Measurements from ENCODE around the gene EDC4.
"Not testable (repeated sequence)": the region's sequence is repeated elsewhere in the genome, so short reads cannot be mapped to it uniquely, and the experiment has no call there.

Gene EDC4

GRCh38 chr16:67833415-67834241, 39.2 kb upstream of the EDC4 start:
- Histone ChIP-seq H3K27me3 (replicated peaks; ENCODE audit: control insufficient read depth, insufficient read depth, low read length) (no peaks in the 10 kb centered on the region), H3K36me3 (ENCODE audit: control insufficient read depth, insufficient read depth, low read length) (peaks cover 8% of the 10 kb centered on the region), H3K4me3 (replicated peaks; ENCODE audit: low read depth, low read length) (peak overlapping the region; percentile 74)
- peak; percentile 89 for DNase-seq (ENCODE audit: extremely low read depth, insufficient read length)
- no peak for TF ChIP-seq CTCF (IDR thresholded peaks at IDR 0.05; ENCODE audit: insufficient read depth, low read length, poor library complexity, severe bottlenecking)

GRCh38 chr16:67834242-67834614, 38.6 kb upstream of the EDC4 start:
- DNase-seq (ENCODE audit: extremely low read depth, insufficient read length): no peak
- no peaks in the 10 kb centered on the region for H3K27me3 ChIP-seq (replicated peaks; ENCODE audit: control insufficient read depth, insufficient read depth, low read length)
- H3K36me3 ChIP-seq (ENCODE audit: control insufficient read depth, insufficient read depth, low read length): peaks cover 6% of the 10 kb centered on the region; the same call in 1 of the 2 replicates
- TF ChIP-seq CTCF (IDR thresholded peaks at IDR 0.05; ENCODE audit: insufficient read depth, low read length, poor library complexity, severe bottlenecking): no peak
- H3K4me3 ChIP-seq (replicated peaks; ENCODE audit: low read depth, low read length): peak overlapping the region; percentile 74

GRCh38 chr16:67837190-67837589, 35.7 kb upstream of the EDC4 start:
- DNase-seq (ENCODE audit: extremely low read depth, insufficient read length); H3K27me3 ChIP-seq (replicated peaks; ENCODE audit: control insufficient read depth, insufficient read depth, low read length); H3K4me3 ChIP-seq (replicated peaks; ENCODE audit: low read depth, low read length); H3K36me3 ChIP-seq (ENCODE audit: control insufficient read depth, insufficient read depth, low read length): not testable (repeated sequence)

GRCh38 chr16:67837811-67838210, 35.0 kb upstream of the EDC4 start:
- Histone ChIP-seq H3K36me3 (ENCODE audit: control insufficient read depth, insufficient read depth, low read length) (no peaks in the 10 kb centered on the region), H3K4me3 (replicated peaks; ENCODE audit: low read depth, low read length) (no peak overlapping the region), H3K27me3 (replicated peaks; ENCODE audit: control insufficient read depth, insufficient read depth, low read length) (no peaks in the 10 kb centered on the region)
- no peak for TF ChIP-seq CTCF (IDR thresholded peaks at IDR 0.05; ENCODE audit: insufficient read depth, low read length, poor library complexity, severe bottlenecking)
- no peak for DNase-seq (ENCODE audit: extremely low read depth, insufficient read length)

- no peaks in the 10 kb centered on the region for H3K27me3 ChIP-seq (replicated peaks; ENCODE audit: control insufficient read depth, insufficient read depth, low read length)
- DNase-seq (ENCODE audit: extremely low read depth, insufficient read length): no peak
- no peak for TF ChIP-seq CTCF (IDR thresholded peaks at IDR 0.05; ENCODE audit: insufficient read depth, low read length, poor library complexity, severe bottlenecking)
- no peak overlapping the region for H3K4me3 ChIP-seq (replicated peaks; ENCODE audit: low read depth, low read length)
- no peaks in the 10 kb centered on the region for H3K36me3 ChIP-seq (ENCODE audit: control insufficient read depth, insufficient read depth, low read length)
These were observed 31.5 kb upstream of the EDC4 start for GRCh38 chr16:67841198-67841815.

- peak; percentile 88 for TF ChIP-seq CTCF (IDR thresholded peaks at IDR 0.05; ENCODE audit: insufficient read depth, low read length, poor library complexity, severe bottlenecking)
- H3K27me3 ChIP-seq (replicated peaks; ENCODE audit: control insufficient read depth, insufficient read depth, low read length): no peaks in the 10 kb centered on the region
- DNase-seq (ENCODE audit: extremely low read depth, insufficient read length): peak; percentile 93
- H3K36me3 ChIP-seq (ENCODE audit: control insufficient read depth, insufficient read depth, low read length): no peaks in the 10 kb centered on the region
- peak within 1 kb of the TSS; percentile 94 for H3K4me3 ChIP-seq (replicated peaks; ENCODE audit: low read depth, low read length)
These were observed 30.9 kb upstream of the EDC4 start, which contains the start of gene THAP11 for GRCh38 chr16:67841816-67842508. Gene THAP11, plus strand, starts transcription at chr16:67842320. Its CDS starts 235 bp downstream, at chr16:67842555.
